Esophagus muscularis mucosa (tissue), 4 donors: ENCODE data around the gene ADAM33.

Experiments used
- CTCF ChIP-seq, 3 experiments: fragments of 200-600 bp in 2 of 3; fragments of 450-650 bp in 1 of 3; sonication (generic) in 2 of 3; IDR thresholded peaks; one replicate each; pipeline ENCODE4 v1.5.1; 2017 to 2019; ENCODE audit warnings: antibody characterized with exemption in 3 of 3, mild to moderate bottlenecking in 2 of 3, moderate library complexity in 1 of 3
- EP300 ChIP-seq: sonication (generic); formaldehyde crosslinking; IDR thresholded peaks from one replicate; pipeline ENCODE4 v1.6.1; 2017; ENCODE audit warnings: antibody characterized with exemption
- POLR2A ChIP-seq: fragments of 450-650 bp; IDR thresholded peaks from one replicate; pipeline ENCODE4 v1.6.1; 2017; ENCODE audit warnings: antibody characterized with exemption, moderate library complexity, mild to moderate bottlenecking, low read depth
- POLR2AphosphoS5 ChIP-seq, 2 donors: sonication (generic); formaldehyde crosslinking; IDR thresholded peaks; one replicate each; pipeline ENCODE4 v1.6.1; 2017; ENCODE audit warnings: antibody characterized with exemption in 2 of 2

- TF ChIP-seq POLR2A (no peak), CTCF (IDR thresholded peaks at IDR 0.05) (no peak), POLR2AphosphoS5 (IDR thresholded peaks at IDR 0.05) (no peak), EP300 (no peak)
Measured at GRCh38 chr20:3677733-3678132, 4.1 kb downstream of the ADAM33 start.
